GM19397 (cell line): Measurements from ENCODE around the gene SV2C.

Source experiments
- ATAC-seq: cut with Tn5 transposase; IDR thresholded peaks from one replicate; pipeline ENCODE4 v1.9.1; 2021; ENCODE audit warnings: mild to moderate bottlenecking, moderate library complexity; ENCODE audit not compliant: unreplicated experiment

Gene SV2C

GRCh38 chr5:76245590-76245989 lies 162.4 kb downstream of the SV2C start:
- no peak for ATAC-seq

- ATAC-seq, result no peak
These were observed 166.4 kb downstream of the SV2C start for GRCh38 chr5:76249621-76250020.

GRCh38 chr5:76250463-76250862 lies 167.3 kb downstream of the SV2C start:
- ATAC-seq, result no peak

- ATAC-seq, result no peak
These were observed 168.5 kb downstream of the SV2C start for GRCh38 chr5:76251656-76252055.

- no peak for ATAC-seq
These were observed 169.3 kb downstream of the SV2C start for GRCh38 chr5:76252437-76252836.

- ATAC-seq, result peak; percentile 89
These were observed 173.1 kb downstream of the SV2C start for GRCh38 chr5:76256116-76256889.

- ATAC-seq, result no peak
These were observed 174.1 kb downstream of the SV2C start for GRCh38 chr5:76257225-76257833.

GRCh38 chr5:76257897-76258296 lies 174.7 kb downstream of the SV2C start:
- no peak for ATAC-seq

GRCh38 chr5:76264681-76265080 lies 181.5 kb downstream of the SV2C start:
- ATAC-seq, result no peak

GRCh38 chr5:76269259-76269931 lies 186.2 kb downstream of the SV2C start:
- ATAC-seq, result no peak

- ATAC-seq, result no peak
These were observed 186.9 kb downstream of the SV2C start for GRCh38 chr5:76269932-76270610.

GRCh38 chr5:76271836-76272235 lies 188.7 kb downstream of the SV2C start:
- no peak for ATAC-seq

GRCh38 chr5:76273206-76273885 lies 190.2 kb downstream of the SV2C start:
- no peak for ATAC-seq

GRCh38 chr5:76274571-76274970 lies 191.4 kb downstream of the SV2C start:
- no peak for ATAC-seq

GRCh38 chr5:76277736-76278135 lies 194.6 kb downstream of the SV2C start:
- no peak for ATAC-seq

- ATAC-seq, result no peak
These were observed 195.1 kb downstream of the SV2C start for GRCh38 chr5:76278261-76278789.

GRCh38 chr5:76280494-76280893 lies 197.3 kb downstream of the SV2C start:
- no peak for ATAC-seq

- no peak for ATAC-seq
These were observed 200.5 kb downstream of the SV2C start for GRCh38 chr5:76283670-76284069.

- ATAC-seq, result no peak
These were observed 206.5 kb downstream of the SV2C start for GRCh38 chr5:76289692-76290091.

GRCh38 chr5:76290321-76290757 lies 207.2 kb downstream of the SV2C start:
- no peak for ATAC-seq
